Neural progenitor cell (in vitro differentiated cells): ENCODE results near the gene IGSF21. TPM values are rescaled to one million over a fixed set of nuclear protein-coding genes. Genes with fewer than 3 reads are reported as not detected.

ENCODE experiments used
- DNase-seq: peaks from one replicate; pipeline ENCODE4 v3.0.0-alpha.2; 2016; ENCODE audit warnings: low spot score
- H2AFZ ChIP-seq: fragments of 200-600 bp; sonication (generic); replicated peaks from 2 replicates; pipeline ENCODE4 v1.6.1; 2016; ENCODE audit warnings: antibody characterized with exemption
- H3F3A ChIP-seq: fragments of 200-600 bp; sonication (generic); 2 replicates; pipeline ENCODE4 v1.6.1; 2016; ENCODE audit warnings: antibody characterized with exemption, low read depth
- H3K27ac ChIP-seq: fragments of 200-600 bp; sonication (generic); 2 replicates; pipeline ENCODE4 v1.5.1; 2016; ENCODE audit warnings: mild to moderate bottlenecking
- H3K27me3 ChIP-seq: fragments of 200-600 bp; sonication (generic); 2 replicates; pipeline ENCODE4 v1.6.1; 2016; ENCODE audit warnings: mild to moderate bottlenecking, moderate library complexity
- H3K36me3 ChIP-seq: fragments of 200-600 bp; sonication (generic); 2 replicates; pipeline ENCODE4 v1.5.1; 2016
- H3K4me1 ChIP-seq: fragments of 200-600 bp; sonication (generic); 2 replicates; pipeline ENCODE4 v1.6.1; 2016; ENCODE audit warnings: mixed run types
- H3K4me2 ChIP-seq: fragments of 200-600 bp; sonication (generic); 2 replicates; pipeline ENCODE4 v1.6.1; 2016
- H3K4me3 ChIP-seq: fragments of 200-600 bp; sonication (generic); 2 replicates; pipeline ENCODE4 v1.5.1; 2016
- H3K79me2 ChIP-seq: fragments of 200-600 bp; sonication (generic); 2 replicates; pipeline ENCODE4 v1.6.1; 2016; ENCODE audit warnings: low read depth
- H3K9ac ChIP-seq: fragments of 200-600 bp; sonication (generic); 2 replicates; pipeline ENCODE4 v1.6.1; 2016
- H3K9me3 ChIP-seq: fragments of 200-600 bp; sonication (generic); 2 replicates; pipeline ENCODE4 v1.5.1; 2016; ENCODE audit warnings: low read depth
- H4K20me1 ChIP-seq: fragments of 200-600 bp; sonication (generic); 2 replicates; pipeline ENCODE4 v1.6.1; 2016; ENCODE audit warnings: low read depth
- H3K27ac Mint-ChIP-seq: 3 replicates; pipeline ENCODE4 v1.8.0; 2021; ENCODE audit warnings: mixed read lengths
- H3K27me3 Mint-ChIP-seq: 2 replicates; pipeline ENCODE4 v1.8.0; 2022; ENCODE audit warnings: low read depth, mild to moderate bottlenecking, inconsistent platforms, moderate library complexity, mixed read lengths; ENCODE audit not compliant: insufficient read depth
- H3K36me3 Mint-ChIP-seq: 3 replicates; pipeline ENCODE4 v1.8.0; 2021; ENCODE audit warnings: mixed read lengths
- H3K4me1 Mint-ChIP-seq: 3 replicates; pipeline ENCODE4 v1.8.0; 2021; ENCODE audit warnings: mixed read lengths
- H3K4me3 Mint-ChIP-seq: 3 replicates; pipeline ENCODE4 v1.8.0; 2021; ENCODE audit warnings: mild to moderate bottlenecking, moderate library complexity, mixed read lengths
- H3K9me3 Mint-ChIP-seq: 3 replicates; pipeline ENCODE4 v1.8.0; 2020; ENCODE audit warnings: mixed read lengths
- EZH2 ChIP-seq: fragments of 200-600 bp; sonication (generic); IDR thresholded peaks from 2 replicates; pipeline ENCODE4 v1.6.1; 2017; ENCODE audit warnings: antibody characterized with exemption, mild to moderate bottlenecking, moderate library complexity
- EZH2phosphoT487 ChIP-seq: fragments of 200-600 bp; sonication (generic); IDR thresholded peaks from 2 replicates; pipeline ENCODE4 v1.6.1; 2017; ENCODE audit warnings: antibody characterized with exemption
- total RNA-seq: library from RNA; depleted of rRNA; stranded (reverse); fragments of >200 nt; gene quantifications from 2 replicates; pipeline ENCODE4 v1.2.3, GENCODE V29; 2015; ENCODE audit warnings: low replicate concordance
- TF ChIP-seq, protein P1 (sequence below): fragments of 200-600 bp; sonication (generic); IDR thresholded peaks from 2 replicates; pipeline ENCODE4 v1.5.1; 2017; ENCODE audit warnings: antibody characterized with exemption, mild to moderate bottlenecking

IGSF21 gene
- total RNA-seq, 1 donor from 2014 or later: 1.7 TPM

GRCh38 chr1:18354612-18355011, 247.0 kb downstream of the IGSF21 start:
- Histone ChIP-seq H3K9me3 (no peaks in the 10 kb centered on the region), H3F3A (peaks cover 8% of the 10 kb centered on the region), H3K9ac (no peak overlapping the region), H3K4me3 (no peak overlapping the region), H3K36me3 (no peaks in the 10 kb centered on the region), H3K79me2 (no peaks in the 10 kb centered on the region), H2AFZ (no peak overlapping the region), H3K27ac (no peak overlapping the region), H4K20me1 (no peaks in the 10 kb centered on the region), H3K4me1 (no peaks in the 10 kb centered on the region), H3K4me2 (no peak overlapping the region), H3K27me3 (no peaks in the 10 kb centered on the region)
- DNase-seq: no peak
- no peak overlapping the region for H3K4me3 Mint-ChIP-seq
- H3K36me3 Mint-ChIP-seq: no peaks in the 10 kb centered on the region
- H3K9me3 Mint-ChIP-seq: no peaks in the 10 kb centered on the region
- no peak overlapping the region for H3K27ac Mint-ChIP-seq
- H3K27me3 Mint-ChIP-seq: peaks cover 11% of the 10 kb centered on the region
- TF ChIP-seq EZH2phosphoT487 (no peak), EZH2 (no peak)
- TF ChIP-seq, protein P1, sequence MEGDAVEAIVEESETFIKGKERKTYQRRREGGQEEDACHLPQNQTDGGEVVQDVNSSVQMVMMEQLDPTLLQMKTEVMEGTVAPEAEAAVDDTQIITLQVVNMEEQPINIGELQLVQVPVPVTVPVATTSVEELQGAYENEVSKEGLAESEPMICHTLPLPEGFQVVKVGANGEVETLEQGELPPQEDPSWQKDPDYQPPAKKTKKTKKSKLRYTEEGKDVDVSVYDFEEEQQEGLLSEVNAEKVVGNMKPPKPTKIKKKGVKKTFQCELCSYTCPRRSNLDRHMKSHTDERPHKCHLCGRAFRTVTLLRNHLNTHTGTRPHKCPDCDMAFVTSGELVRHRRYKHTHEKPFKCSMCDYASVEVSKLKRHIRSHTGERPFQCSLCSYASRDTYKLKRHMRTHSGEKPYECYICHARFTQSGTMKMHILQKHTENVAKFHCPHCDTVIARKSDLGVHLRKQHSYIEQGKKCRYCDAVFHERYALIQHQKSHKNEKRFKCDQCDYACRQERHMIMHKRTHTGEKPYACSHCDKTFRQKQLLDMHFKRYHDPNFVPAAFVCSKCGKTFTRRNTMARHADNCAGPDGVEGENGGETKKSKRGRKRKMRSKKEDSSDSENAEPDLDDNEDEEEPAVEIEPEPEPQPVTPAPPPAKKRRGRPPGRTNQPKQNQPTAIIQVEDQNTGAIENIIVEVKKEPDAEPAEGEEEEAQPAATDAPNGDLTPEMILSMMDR: no peak
- peaks cover 13% of the 10 kb centered on the region for H3K4me1 Mint-ChIP-seq

- H3F3A ChIP-seq: no peaks in the 10 kb centered on the region
- H3K4me3 ChIP-seq: no peak overlapping the region
- no peak overlapping the region for H3K4me2 ChIP-seq
- TF ChIP-seq, protein P1: no peak
- TF ChIP-seq EZH2: no peak
- no peak for TF ChIP-seq EZH2phosphoT487
- peaks cover 8% of the 10 kb centered on the region for H3K27me3 Mint-ChIP-seq
- no peak for DNase-seq
- H3K4me3 Mint-ChIP-seq: no peak overlapping the region
- peaks cover 6% of the 10 kb centered on the region for H3K4me1 Mint-ChIP-seq
- H3K27me3 ChIP-seq: no peaks in the 10 kb centered on the region
- no peaks in the 10 kb centered on the region for H3K36me3 Mint-ChIP-seq
- H3K4me1 ChIP-seq: no peaks in the 10 kb centered on the region
- no peak overlapping the region for H3K27ac ChIP-seq
- H3K9ac ChIP-seq: no peak overlapping the region
- H4K20me1 ChIP-seq: no peaks in the 10 kb centered on the region
- no peaks in the 10 kb centered on the region for H3K9me3 Mint-ChIP-seq
- no peak overlapping the region for H3K27ac Mint-ChIP-seq
- no peaks in the 10 kb centered on the region for H3K79me2 ChIP-seq
- H2AFZ ChIP-seq: no peak overlapping the region
- no peaks in the 10 kb centered on the region for H3K9me3 ChIP-seq
- no peaks in the 10 kb centered on the region for H3K36me3 ChIP-seq
These were observed 250.1 kb downstream of the IGSF21 start for GRCh38 chr1:18357622-18358230.

- Histone ChIP-seq H2AFZ (no peak overlapping the region), H3K9me3 (no peaks in the 10 kb centered on the region), H3F3A (no peaks in the 10 kb centered on the region), H3K4me2 (no peak overlapping the region), H4K20me1 (no peaks in the 10 kb centered on the region), H3K27ac (no peak overlapping the region), H3K4me1 (no peaks in the 10 kb centered on the region), H3K9ac (no peak overlapping the region), H3K4me3 (no peak overlapping the region), H3K79me2 (no peaks in the 10 kb centered on the region), H3K36me3 (no peaks in the 10 kb centered on the region), H3K27me3 (no peaks in the 10 kb centered on the region)
- Mint-ChIP-seq H3K9me3 (no peaks in the 10 kb centered on the region), H3K36me3 (no peaks in the 10 kb centered on the region), H3K4me3 (no peak overlapping the region), H3K4me1 (peaks cover 6% of the 10 kb centered on the region), H3K27ac (no peak overlapping the region), H3K27me3 (peaks cover 6% of the 10 kb centered on the region)
- TF ChIP-seq EZH2 (no peak), EZH2phosphoT487 (no peak)
- TF ChIP-seq, protein P1: no peak
- DNase-seq: no peak
These were observed 251.0 kb downstream of the IGSF21 start for GRCh38 chr1:18358600-18358999.
